Endodermal cell (in vitro differentiated cells): ENCODE measurements around the gene PCBD2. TPM values are rescaled to one million over a fixed set of nuclear protein-coding genes. Genes with fewer than 3 reads are reported as not detected.

ENCODE experiments used
- DNase-seq: peaks from one replicate; pipeline ENCODE4 v3.0.0-alpha.2; 2017
- H3K27ac ChIP-seq: 2 replicates; pipeline ENCODE4 v1.5.1; 2013; ENCODE audit warnings: mild to moderate bottlenecking, low read depth, low read length, moderate library complexity
- H3K27me3 ChIP-seq: 2 replicates; pipeline ENCODE4 v1.6.1; 2013; ENCODE audit warnings: mild to moderate bottlenecking, low read length, moderate library complexity; ENCODE audit not compliant: insufficient read depth, control insufficient read depth, poor library complexity, severe bottlenecking
- H3K36me3 ChIP-seq: 2 replicates; pipeline ENCODE4 v1.7.0; 2013; ENCODE audit warnings: mild to moderate bottlenecking, low read length, moderate library complexity; ENCODE audit not compliant: control insufficient read depth, insufficient read depth
- H3K4me1 ChIP-seq: one replicate; pipeline ENCODE4 v1.7.0; 2013; ENCODE audit warnings: low read length; ENCODE audit not compliant: control insufficient read depth, insufficient read depth
- H3K4me3 ChIP-seq: 2 replicates; pipeline ENCODE4 v1.5.1; 2013; ENCODE audit warnings: mild to moderate bottlenecking, low read length, moderate library complexity
- H3K9ac ChIP-seq: 2 replicates; pipeline ENCODE4 v1.6.1; 2013; ENCODE audit warnings: mild to moderate bottlenecking, low read length, moderate library complexity; ENCODE audit not compliant: poor library complexity, severe bottlenecking; ENCODE audit errors: extremely low read depth
- H3K9me3 ChIP-seq: 2 replicates; pipeline ENCODE4 v1.6.1; 2013; ENCODE audit warnings: mild to moderate bottlenecking, low read length, moderate library complexity; ENCODE audit not compliant: control insufficient read depth
- H3K27ac Mint-ChIP-seq: 2 replicates; pipeline ENCODE4 v1.8.0; 2020; ENCODE audit warnings: mixed read lengths
- H3K27me3 Mint-ChIP-seq: 2 replicates; pipeline ENCODE4 v1.8.0; 2021; ENCODE audit warnings: mild to moderate bottlenecking, mixed read lengths; ENCODE audit not compliant: insufficient read depth
- H3K36me3 Mint-ChIP-seq: 2 replicates; pipeline ENCODE4 v1.8.0; 2020; ENCODE audit warnings: low read depth, mixed read lengths
- H3K4me1 Mint-ChIP-seq: 2 replicates; pipeline ENCODE4 v1.8.0; 2020; ENCODE audit warnings: mixed read lengths
- H3K4me3 Mint-ChIP-seq: 2 replicates; pipeline ENCODE4 v1.8.0; 2020; ENCODE audit warnings: mild to moderate bottlenecking, moderate library complexity, mixed read lengths
- H3K9me3 Mint-ChIP-seq: 2 replicates; pipeline ENCODE4 v1.8.0; 2020; ENCODE audit warnings: mild to moderate bottlenecking, mixed read lengths
- CTCF ChIP-seq: fragments of 200-600 bp; sonication (generic); conservative IDR thresholded peaks from 2 replicates; pipeline ENCODE4 v1.5.0; 2021; ENCODE audit warnings: antibody characterized with exemption, mild to moderate bottlenecking
- WGBS, 2 experiments: methylation state at CpG; one replicate each; pipeline versions ENCODE4 v1.1.5 to v1.1.7; 2013; ENCODE audit warnings: missing lambda C conversion rate in 2 of 2, mixed read lengths in 1 of 2; ENCODE audit not compliant: insufficient coverage in 1 of 2, insufficient read length in 1 of 2; 5-methylcytosine and 5-hydroxymethylcytosine counted together
- total RNA-seq, 2 donors: library from RNA; stranded (reverse); fragmentation: NEBNext Ultra II Directional in 1 of 2; extraction: Animal tissue kit (Norgen Biotek cat#: 25700) in 1 of 2; gene quantifications; 2 replicates in 1 of 2; 3 replicates in 1 of 2; pipeline ENCODE4 v1.2.1, GENCODE V29; 2021

Gene PCBD2
- total RNA-seq, 2 donors from 2014 or later, result 9.1 to 12.6 TPM

- peak; percentile 70 for DNase-seq
- no peak overlapping the region for H3K27ac ChIP-seq
- peaks cover 20% of the 10 kb centered on the region for H3K36me3 ChIP-seq
- TF ChIP-seq CTCF, result peak; percentile 29
- Mint-ChIP-seq H3K9me3 (peaks cover 12% of the 10 kb centered on the region), H3K27ac (no peak overlapping the region), H3K36me3 (peaks cover 23% of the 10 kb centered on the region), H3K4me1 (peaks cover 12% of the 10 kb centered on the region), H3K4me3 (no peak overlapping the region), H3K27me3 (no peaks in the 10 kb centered on the region)
- peaks cover 11% of the 10 kb centered on the region for H3K9me3 ChIP-seq
- no peaks in the 10 kb centered on the region for H3K27me3 ChIP-seq
- no peak overlapping the region for H3K4me3 ChIP-seq
- WGBS, 2 experiments, result 39 to 47% methylated on average over 3 of the region's 3 CpGs
- H3K4me1 ChIP-seq, result peaks cover 7% of the 10 kb centered on the region
- no peak overlapping the region for H3K9ac ChIP-seq
Observed at GRCh38 chr5:134958755-134959154, 53.8 kb downstream of the PCBD2 start.

GRCh38 chr5:134963098-134963497 lies 58.2 kb downstream of the PCBD2 start:
- Mint-ChIP-seq H3K27me3 (no peaks in the 10 kb centered on the region), H3K4me3 (no peak overlapping the region), H3K36me3 (peaks cover 20% of the 10 kb centered on the region), H3K4me1 (peaks cover 12% of the 10 kb centered on the region), H3K27ac (no peak overlapping the region), H3K9me3 (no peaks in the 10 kb centered on the region)
- Histone ChIP-seq H3K27ac (no peak overlapping the region), H3K9ac (no peak overlapping the region), H3K4me3 (no peak overlapping the region), H3K9me3 (no peaks in the 10 kb centered on the region), H3K36me3 (peaks cover 29% of the 10 kb centered on the region), H3K27me3 (no peaks in the 10 kb centered on the region), H3K4me1 (peaks cover 7% of the 10 kb centered on the region)
- DNase-seq, result no peak
- TF ChIP-seq CTCF, result no peak

- peaks cover 20% of the 10 kb centered on the region for H3K36me3 Mint-ChIP-seq
- Histone ChIP-seq H3K4me3 (no peak overlapping the region), H3K9me3 (no peaks in the 10 kb centered on the region), H3K9ac (no peak overlapping the region), H3K27ac (no peak overlapping the region), H3K36me3 (peaks cover 25% of the 10 kb centered on the region), H3K27me3 (no peaks in the 10 kb centered on the region), H3K4me1 (no peaks in the 10 kb centered on the region)
- H3K27me3 Mint-ChIP-seq, result no peaks in the 10 kb centered on the region
- WGBS, 2 experiments, result 92 to 93% methylated on average over 12 of the region's 12 CpGs
- no peaks in the 10 kb centered on the region for H3K9me3 Mint-ChIP-seq
- DNase-seq, result no peak
- TF ChIP-seq CTCF, result no peak
- H3K27ac Mint-ChIP-seq, result no peak overlapping the region
- H3K4me3 Mint-ChIP-seq, result no peak overlapping the region
- no peaks in the 10 kb centered on the region for H3K4me1 Mint-ChIP-seq
Observed at GRCh38 chr5:134964359-134965270, 59.7 kb downstream of the PCBD2 start.
